SK-N-DZ (cell line): ENCODE results near the gene DNAJC15.
A peak's percentile ranks its signal among the peaks of the same experiment; 100 is the strongest.

ENCODE experiments used
- DNase-seq: peaks from one replicate; pipeline ENCODE4 v3.0.0-alpha.2; 2015; ENCODE audit warnings: low spot score

Gene DNAJC15

GRCh38 chr13:43126420-43126819 lies 103.0 kb downstream of the DNAJC15 start:
- DNase-seq = no peak

- DNase-seq = peak; percentile 57
Observed at GRCh38 chr13:43127103-43127798, 103.9 kb downstream of the DNAJC15 start.

GRCh38 chr13:43127827-43128226 lies 104.4 kb downstream of the DNAJC15 start:
- DNase-seq = peak; percentile 65

- DNase-seq = peak; percentile 77
Observed at GRCh38 chr13:43128504-43128961, 105.1 kb downstream of the DNAJC15 start.

- no peak for DNase-seq
Observed at GRCh38 chr13:43129066-43129465, 105.7 kb downstream of the DNAJC15 start.

GRCh38 chr13:43129511-43130110 lies 106.2 kb downstream of the DNAJC15 start:
- peak; percentile 85 for DNase-seq

GRCh38 chr13:43132257-43132656 lies 108.9 kb downstream of the DNAJC15 start:
- peak; percentile 59 for DNase-seq

- no peak for DNase-seq
Observed at GRCh38 chr13:43132911-43133310, 109.5 kb downstream of the DNAJC15 start.

- DNase-seq = no peak
Observed at GRCh38 chr13:43133792-43134191, 110.4 kb downstream of the DNAJC15 start.

- DNase-seq = no peak
Observed at GRCh38 chr13:43134868-43135267, 111.5 kb downstream of the DNAJC15 start.

- no peak for DNase-seq
Observed at GRCh38 chr13:43135516-43135915, 112.1 kb downstream of the DNAJC15 start.

- peak; percentile 53 for DNase-seq
Observed at GRCh38 chr13:43136920-43137575, 113.7 kb downstream of the DNAJC15 start.

GRCh38 chr13:43139211-43139610 lies 115.8 kb downstream of the DNAJC15 start:
- DNase-seq = no peak

- no peak for DNase-seq
Observed at GRCh38 chr13:43139921-43140320, 116.5 kb downstream of the DNAJC15 start.

- DNase-seq = no peak
Observed at GRCh38 chr13:43140985-43141384, 117.6 kb downstream of the DNAJC15 start.

GRCh38 chr13:43141685-43142084 lies 118.3 kb downstream of the DNAJC15 start:
- no peak for DNase-seq

- no peak for DNase-seq
Observed at GRCh38 chr13:43143591-43143990, 120.2 kb downstream of the DNAJC15 start.

- DNase-seq = peak; percentile 23
Observed at GRCh38 chr13:43145534-43146196, 122.3 kb downstream of the DNAJC15 start.

GRCh38 chr13:43146400-43146799 lies 123.0 kb downstream of the DNAJC15 start:
- no peak for DNase-seq

GRCh38 chr13:43150369-43151207 lies 127.2 kb downstream of the DNAJC15 start:
- no peak for DNase-seq

- no peak for DNase-seq
Observed at GRCh38 chr13:43153436-43154090, 130.2 kb downstream of the DNAJC15 start.
